GM13977 (cell line): Measurements from ENCODE around the gene TMEM181.
A peak's percentile ranks its signal among the peaks of the same experiment; 100 is the strongest.
"Not testable (repeated sequence)": the region's sequence is repeated elsewhere in the genome, so short reads cannot be mapped to it uniquely, and the experiment has no call there.

Experiments used
- DNase-seq: peaks from one replicate; pipeline ENCODE4 v3.0.0; 2012; ENCODE audit warnings: low spot score
- CTCF ChIP-seq: IDR thresholded peaks from 2 replicates; pipeline ENCODE4 v1.5.1; 2012; ENCODE audit warnings: mild to moderate bottlenecking, control low read depth; ENCODE audit not compliant: insufficient read depth; ENCODE audit errors: extremely low read depth, missing control alignments
- in situ Hi-C: fragments of 300-500 bp; cut with MboI; formaldehyde crosslinking; loops from one replicate; pipeline ENCODE4 v1.12.0; 2022; ENCODE audit warnings: low sequenced_read_pairs, low pct_unique_long_range_greater_than_20kb, mixed read lengths, inconsistent platforms; ENCODE audit not compliant: unreplicated experiment

The TMEM181 gene

GRCh38 chr6:158653577-158654354 lies 93.9 kb downstream of the TMEM181 start:
- no peak for TF ChIP-seq CTCF
- in situ Hi-C loops: no loop called here
- peak; percentile 67 for DNase-seq

GRCh38 chr6:158654498-158654897 lies 94.6 kb downstream of the TMEM181 start:
- no peak for DNase-seq
- TF ChIP-seq CTCF: no peak
- in situ Hi-C loops: no loop called here

- DNase-seq: no peak
- TF ChIP-seq CTCF: no peak
- in situ Hi-C loops: no loop called here
These were observed 95.1 kb downstream of the TMEM181 start for GRCh38 chr6:158654960-158655489.

- DNase-seq: no peak
- no peak for TF ChIP-seq CTCF
- in situ Hi-C loops: no loop called here
These were observed 95.9 kb downstream of the TMEM181 start for GRCh38 chr6:158655569-158656450.

- in situ Hi-C loops, DNase-seq: not testable (repeated sequence)
These were observed 97.1 kb downstream of the TMEM181 start for GRCh38 chr6:158656986-158657385.

- peak; percentile 54 for DNase-seq
- TF ChIP-seq CTCF: peak; percentile 60
- in situ Hi-C loops: no loop called here
These were observed 100.5 kb downstream of the TMEM181 start for GRCh38 chr6:158660333-158660754.
